ENCODE results near the gene ANO10. TPM values are rescaled to one million over a fixed set of nuclear protein-coding genes. Genes with fewer than 3 reads are reported as not detected.

The ANO10 gene
- total and polyA plus RNA-seq, 2 donors (not counting 3 experiments of a cell fraction or from before 2014, with no cell fraction given) = 28.4 to 45.8 TPM

DNA sequence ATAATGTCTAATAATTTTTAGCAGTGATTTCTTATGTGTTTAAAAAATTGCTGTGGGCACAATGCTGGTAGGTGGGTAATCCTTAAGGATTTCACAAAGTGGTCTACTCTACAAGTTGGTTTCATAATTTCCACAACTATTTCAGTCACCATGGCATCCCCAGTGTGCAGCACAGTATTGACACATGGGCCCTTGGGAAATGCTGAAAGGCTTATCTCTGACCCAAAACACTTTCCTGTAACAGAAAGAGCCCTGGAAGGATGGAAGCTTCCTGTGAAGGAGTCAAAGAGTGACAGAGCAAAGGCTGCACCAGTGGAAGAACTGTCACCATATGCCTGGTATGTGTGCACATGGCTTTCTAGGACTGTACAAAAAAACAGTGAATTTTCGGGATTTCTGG is 153.7 kb downstream of the ANO10 start:
- H3K27ac ChIP-seq (ENCODE audit: insufficient read depth, low read depth, low read length) = no peak overlapping the region
- CTCF ChIA-PET = interaction anchor here (0.7 to 2.7 kb wide), 7 partner anchors 9 to 266 kb away, joined by 3 to 10 read pairs (median 3); no protein-coding TSS in a partner anchor
- intact Hi-C loops (cut with micrococcal nuclease) = no loop called here
- peak; percentile 61 for DNase-seq (ENCODE audit: low read depth, low spot score)
- no peaks in the 10 kb centered on the region for H3K36me3 ChIP-seq (ENCODE audit: control insufficient read depth in 2 of 2, extremely low read depth in 1 of 2, insufficient read depth in 2 of 2, low read length in 2 of 2)
- TF ChIP-seq GATA2 (IDR thresholded peaks at IDR 0.05; ENCODE audit: insufficient read depth, insufficient read length, low read depth, low read length) (no peak), POLR2A (IDR thresholded peaks at IDR 0.05; ENCODE audit: low read depth, low read length) (no peak), FOS (IDR thresholded peaks at IDR 0.05; ENCODE audit: borderline replicate concordance, insufficient read depth, low read length) (no peak), POLR2AphosphoS5 (IDR thresholded peaks at IDR 0.05; ENCODE audit: insufficient read depth, low read depth, low read length) (no peak), EZH2 (IDR thresholded peaks at IDR 0.05; ENCODE audit: borderline replicate concordance, low read depth, low read length, severe bottlenecking) (no peak), JUN (IDR thresholded peaks at IDR 0.05; ENCODE audit: borderline replicate concordance, insufficient read depth, insufficient read length, low read depth) (no peak)
- TF ChIP-seq, protein P1, sequence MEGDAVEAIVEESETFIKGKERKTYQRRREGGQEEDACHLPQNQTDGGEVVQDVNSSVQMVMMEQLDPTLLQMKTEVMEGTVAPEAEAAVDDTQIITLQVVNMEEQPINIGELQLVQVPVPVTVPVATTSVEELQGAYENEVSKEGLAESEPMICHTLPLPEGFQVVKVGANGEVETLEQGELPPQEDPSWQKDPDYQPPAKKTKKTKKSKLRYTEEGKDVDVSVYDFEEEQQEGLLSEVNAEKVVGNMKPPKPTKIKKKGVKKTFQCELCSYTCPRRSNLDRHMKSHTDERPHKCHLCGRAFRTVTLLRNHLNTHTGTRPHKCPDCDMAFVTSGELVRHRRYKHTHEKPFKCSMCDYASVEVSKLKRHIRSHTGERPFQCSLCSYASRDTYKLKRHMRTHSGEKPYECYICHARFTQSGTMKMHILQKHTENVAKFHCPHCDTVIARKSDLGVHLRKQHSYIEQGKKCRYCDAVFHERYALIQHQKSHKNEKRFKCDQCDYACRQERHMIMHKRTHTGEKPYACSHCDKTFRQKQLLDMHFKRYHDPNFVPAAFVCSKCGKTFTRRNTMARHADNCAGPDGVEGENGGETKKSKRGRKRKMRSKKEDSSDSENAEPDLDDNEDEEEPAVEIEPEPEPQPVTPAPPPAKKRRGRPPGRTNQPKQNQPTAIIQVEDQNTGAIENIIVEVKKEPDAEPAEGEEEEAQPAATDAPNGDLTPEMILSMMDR (IDR thresholded peaks at IDR 0.05; ENCODE audit: extremely low read depth in 1 of 2, insufficient read depth in 1 of 2, low read depth in 1 of 2, low read length in 2 of 2) = no peak
- H3K4me3 ChIP-seq (replicated peaks in 1 of 3; ENCODE audit: insufficient read depth in 1 of 3, low read depth in 1 of 3, low read length in 3 of 3) = no peak overlapping the region
- dilution Hi-C loops (cut with MboI; ENCODE audit: extremely low pct_ligation_motif_present, low sequenced_read_pairs) = no loop called here
- BruUV-seq (replicated peaks) = no TSS peak
- peaks cover 16% of the 10 kb centered on the region for H3K4me1 ChIP-seq (ENCODE audit: control insufficient read depth, extremely low read depth, insufficient read depth, low read length)
- no peaks in the 10 kb centered on the region for H3K79me2 ChIP-seq (ENCODE audit: control insufficient read depth, insufficient read depth, low read length)
- POLR2A ChIA-PET = interaction anchor here (0.5 kb wide), 1 partner anchor 29 kb away, joined by 3 read pairs; no protein-coding TSS in a partner anchor
- H3K27me3 ChIP-seq (ENCODE audit: control insufficient read depth in 2 of 2, insufficient read depth in 2 of 2, low read length in 2 of 2) = no peaks in the 10 kb centered on the region
- no peaks in the 10 kb centered on the region for H3K9me3 ChIP-seq (replicated peaks; ENCODE audit: control insufficient read depth, insufficient read depth, low read length)
- H2AFZ ChIP-seq (ENCODE audit: low read depth, low read length) = no peak overlapping the region
- no peaks in the 10 kb centered on the region for H4K20me1 ChIP-seq (replicated peaks; ENCODE audit: control insufficient read depth, extremely low read depth, insufficient read depth, low read length)
- no peak overlapping the region for H3K9ac ChIP-seq (replicated peaks; ENCODE audit: extremely low read depth, insufficient read depth, low read length)
- H3K4me2 ChIP-seq (ENCODE audit: insufficient read depth, low read length) = no peak overlapping the region
- no peak for FAIRE-seq
- H3K9me1 ChIP-seq (replicated peaks; ENCODE audit: control insufficient read depth, extremely low read depth, insufficient read depth, low read length) = no peaks in the 10 kb centered on the region
